Activated T-helper 2 cell treated with anti-CD3 and anti-CD28 coated beads, Interferon-gamma antibody, Interleukin-2, Interleukin-4, amounts not matched to agents 10 μg/mL and 5 μg/mL and 100 μg/mL, durations not matched to agents 14 hours and 24 hours and 36 hours (primary cell): ENCODE measurements around the gene TMEM145. TPM values are rescaled to one million over a fixed set of nuclear protein-coding genes. Genes with fewer than 3 reads are reported as not detected.
"Not testable (repeated sequence)": the region's sequence is repeated elsewhere in the genome, so short reads cannot be mapped to it uniquely, and the experiment has no call there.

Experiments
- DNase-seq: peaks from one replicate; pipeline ENCODE4 v3.0.0; 2021; ENCODE audit warnings: low spot score
- H3K27ac Mint-ChIP-seq: one replicate; pipeline ENCODE4 v1.8.0; 2021; ENCODE audit warnings: mixed read lengths
- H3K27me3 Mint-ChIP-seq: one replicate; pipeline ENCODE4 v1.8.0; 2021; ENCODE audit warnings: low read depth, mixed read lengths
- H3K36me3 Mint-ChIP-seq: one replicate; pipeline ENCODE4 v1.8.0; 2021; ENCODE audit warnings: low read depth, mixed read lengths
- H3K4me1 Mint-ChIP-seq: one replicate; pipeline ENCODE4 v1.8.0; 2021; ENCODE audit warnings: low read depth, mixed read lengths
- H3K4me3 Mint-ChIP-seq: one replicate; pipeline ENCODE4 v1.8.0; 2021; ENCODE audit warnings: low read depth, mild to moderate bottlenecking, moderate library complexity, mixed read lengths
- H3K9me3 Mint-ChIP-seq: one replicate; pipeline ENCODE4 v1.8.0; 2021; ENCODE audit warnings: mixed read lengths
- intact Hi-C: fragments of 100-400 bp; cut with micrococcal nuclease; formaldehyde crosslinking; loops from one replicate; pipeline ENCODE4 v1.15.1; 2023
- total RNA-seq: library from RNA; stranded (reverse); gene quantifications from 2 replicates; pipeline ENCODE4 v1.2.3, GENCODE V29; 2022

TMEM145 gene
- total RNA-seq, result 0.71 and 0.85 TPM in 2 replicates

DNA sequence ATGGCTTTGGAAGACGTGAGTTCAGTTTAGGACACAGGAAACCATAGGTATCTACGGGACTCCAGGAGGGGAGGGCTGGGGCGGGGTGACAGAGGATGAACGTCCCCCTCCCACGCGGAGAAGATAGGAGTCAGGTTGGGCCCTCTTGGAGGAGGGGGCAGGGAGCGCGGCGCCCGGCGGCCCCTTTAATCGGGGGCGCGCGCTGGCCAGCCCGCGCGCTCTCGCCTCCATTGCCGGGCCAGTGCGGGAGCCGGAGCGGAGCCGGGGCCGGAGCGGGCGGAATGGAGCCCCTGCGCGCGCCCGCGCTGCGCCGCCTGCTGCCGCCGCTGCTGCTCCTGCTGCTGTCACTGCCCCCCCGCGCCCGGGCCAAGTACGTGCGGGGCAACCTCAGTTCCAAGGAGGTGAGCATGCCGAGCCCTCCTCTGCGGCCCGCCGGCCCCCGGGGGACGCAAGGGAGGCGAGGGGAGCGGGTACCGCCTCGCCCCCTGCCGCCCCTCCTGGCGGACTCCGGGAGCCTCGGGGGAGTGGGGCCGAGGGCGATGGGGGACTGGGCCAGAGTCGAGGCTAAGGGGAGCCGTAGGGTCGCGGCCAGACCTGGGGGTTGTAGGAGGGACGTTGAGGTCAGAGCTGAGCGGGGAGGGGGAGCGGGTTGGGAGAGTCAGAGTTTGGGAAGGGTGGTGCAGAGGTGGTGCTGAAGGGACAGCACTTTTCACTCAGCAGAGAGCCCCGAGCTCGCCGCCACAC lies at the start of gene TMEM145:
TMEM145 (plus strand) TSS at position 214 of the 744 bp plus-strand sequence; CDS start at position 282, 68 bp downstream.
- Mint-ChIP-seq H3K9me3 (no peaks in the 10 kb centered on the region), H3K4me3 (peak within 1 kb of the TSS; percentile 67), H3K27ac (no peak within 1 kb of the TSS), H3K36me3 (no peaks in the 10 kb centered on the region), H3K4me1 (peaks cover 10% of the 10 kb centered on the region), H3K27me3 (peaks cover 36% of the 10 kb centered on the region)
- peak; percentile 26 for DNase-seq
- intact Hi-C loops, result loop anchor here (1.0 kb wide), 1 partner anchor 12 kb away; the partner anchor contains the start of gene MEGF8

DNA sequence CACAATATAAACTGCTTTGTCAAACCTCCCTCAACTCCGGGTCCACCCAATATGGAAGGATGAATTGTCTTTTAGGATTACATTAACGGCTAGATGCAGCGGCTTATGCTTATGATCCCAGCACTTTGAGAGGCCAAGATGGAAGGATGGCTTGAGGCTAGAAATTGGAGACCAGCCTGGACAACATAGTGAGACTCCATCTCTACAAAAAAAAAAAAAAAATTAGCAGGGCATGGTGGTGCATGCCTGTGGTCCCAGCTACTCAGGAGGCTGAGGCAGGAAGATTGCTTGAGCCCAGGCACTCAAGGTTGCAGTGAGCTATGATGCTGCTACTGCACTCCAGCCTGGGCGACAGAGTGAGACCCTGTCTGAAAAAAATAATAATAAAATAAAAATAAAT lies 47.0 kb upstream of the TMEM145 start:
- H3K27ac Mint-ChIP-seq, intact Hi-C loops, H3K36me3 Mint-ChIP-seq, H3K27me3 Mint-ChIP-seq, DNase-seq, H3K9me3 Mint-ChIP-seq, H3K4me3 Mint-ChIP-seq: not testable (repeated sequence)
- H3K4me1 Mint-ChIP-seq, result peaks cover 19% of the 10 kb centered on the region

DNA sequence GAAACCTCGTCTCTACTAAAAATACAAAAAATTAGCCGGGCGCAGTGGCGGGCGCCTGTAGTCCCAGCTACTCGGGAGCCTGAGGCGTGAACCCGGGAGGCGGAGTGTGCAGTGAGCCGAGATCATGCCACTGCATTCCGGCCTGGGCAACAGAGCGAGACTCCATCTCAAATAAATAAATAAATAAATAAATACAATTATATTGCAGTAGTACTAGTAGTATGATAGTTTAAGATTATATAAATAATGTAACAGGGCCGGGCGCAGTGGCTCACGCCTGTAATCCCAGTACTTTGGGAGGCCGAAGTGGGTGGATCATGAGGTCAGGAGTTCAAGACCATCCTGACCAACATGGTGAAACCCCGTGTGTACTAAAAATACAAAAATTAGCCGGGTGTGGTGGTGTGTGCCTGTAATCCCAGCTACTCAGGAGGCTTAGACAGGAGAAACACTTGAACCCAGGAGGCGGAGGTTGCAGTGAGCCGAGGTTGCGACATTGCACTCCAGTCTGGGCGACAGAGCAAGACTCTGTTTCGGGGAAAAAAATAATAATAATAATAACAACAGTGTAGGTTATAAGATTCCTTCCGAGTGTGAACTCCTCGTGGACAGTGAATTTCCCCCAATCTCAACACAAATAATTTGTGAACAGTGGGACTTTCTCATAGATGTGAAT lies 46.0 kb upstream of the TMEM145 start:
- not testable (repeated sequence) for H3K27ac Mint-ChIP-seq

DNA sequence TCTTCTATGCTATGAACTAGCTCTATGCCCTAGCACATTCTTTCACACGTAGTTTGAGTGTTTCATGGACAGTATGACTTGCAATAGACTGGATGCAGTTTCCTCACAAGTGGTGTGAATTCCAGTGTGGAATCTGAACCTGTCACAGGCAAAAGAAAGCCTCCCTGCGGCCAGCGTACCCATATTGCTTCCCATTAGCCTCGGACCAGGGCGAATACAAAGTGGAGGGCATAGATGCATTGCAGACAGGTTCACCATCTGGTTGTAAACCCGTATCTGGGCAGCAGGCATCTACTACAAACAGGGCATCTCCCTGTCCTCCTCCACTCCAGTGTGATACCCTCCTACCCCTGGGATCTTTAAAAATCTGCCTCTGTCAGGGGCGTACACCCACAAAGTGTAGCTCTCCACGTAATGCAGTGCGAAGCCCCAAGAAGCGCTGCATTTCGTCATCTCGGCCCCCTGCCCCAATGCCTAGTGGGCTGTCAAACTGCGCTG lies 45.4 kb upstream of the TMEM145 start:
- no peak for DNase-seq
- intact Hi-C loops, result loop anchor here (1.0 to 2.0 kb wide), 4 partner anchors 12 to 51 kb away; partner anchors contain the start of genes DEDD2 and ERF

More for the DNA sequence above, 46.0 kb upstream of the TMEM145 start:
- intact Hi-C loops, DNase-seq, H3K9me3 Mint-ChIP-seq, H3K27me3 Mint-ChIP-seq: not testable (repeated sequence)
- Mint-ChIP-seq H3K36me3 (peaks cover 13% of the 10 kb centered on the region), H3K4me1 (peaks cover 25% of the 10 kb centered on the region), H3K4me3 (peak overlapping the region; percentile 10)

DNA sequence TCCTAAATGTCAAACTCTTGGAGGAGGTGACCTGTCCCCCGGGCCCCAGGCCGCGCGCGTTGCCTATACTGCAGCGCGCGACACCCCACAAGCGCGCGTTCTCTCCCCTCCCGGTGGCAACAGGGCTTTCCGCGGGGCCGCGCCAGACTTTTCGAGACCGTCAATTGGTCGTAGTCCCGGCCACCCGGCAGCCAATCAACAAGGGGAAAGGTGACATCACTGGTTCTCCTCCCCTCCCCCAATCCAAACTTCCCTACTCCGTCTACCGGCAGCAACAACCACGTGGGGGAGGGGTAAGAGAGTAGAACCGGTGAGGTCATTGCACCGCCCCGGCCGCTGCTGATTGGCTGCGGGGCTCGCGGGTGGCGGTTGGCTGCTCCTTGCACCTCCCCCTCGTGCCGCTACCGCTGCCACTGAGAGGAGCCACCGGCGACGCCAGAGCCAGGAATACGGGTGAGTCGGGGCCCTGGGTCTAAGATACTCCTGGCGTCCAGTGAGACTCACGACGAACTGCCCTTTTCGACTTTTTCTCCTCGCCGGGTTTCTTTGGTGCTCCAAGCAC lies 44.9 kb upstream of the TMEM145 start:
- intact Hi-C loops, result loop anchor here (1.0 to 2.0 kb wide), 4 partner anchors 13 to 51 kb away; partner anchors contain the start of genes DEDD2 and ERF
- DNase-seq, result peak; percentile 99
- no peaks in the 10 kb centered on the region for H3K27me3 Mint-ChIP-seq
- peaks cover 15% of the 10 kb centered on the region for H3K36me3 Mint-ChIP-seq
- peaks cover 25% of the 10 kb centered on the region for H3K4me1 Mint-ChIP-seq
- no peaks in the 10 kb centered on the region for H3K9me3 Mint-ChIP-seq
- H3K27ac Mint-ChIP-seq, result no peak overlapping the region
- no peak overlapping the region for H3K4me3 Mint-ChIP-seq

More for the DNA sequence above, 45.4 kb upstream of the TMEM145 start:
- Mint-ChIP-seq H3K4me3 (no peak overlapping the region), H3K4me1 (peaks cover 25% of the 10 kb centered on the region), H3K36me3 (peaks cover 13% of the 10 kb centered on the region), H3K9me3 (no peaks in the 10 kb centered on the region), H3K27me3 (no peaks in the 10 kb centered on the region), H3K27ac (no peak overlapping the region)

DNA sequence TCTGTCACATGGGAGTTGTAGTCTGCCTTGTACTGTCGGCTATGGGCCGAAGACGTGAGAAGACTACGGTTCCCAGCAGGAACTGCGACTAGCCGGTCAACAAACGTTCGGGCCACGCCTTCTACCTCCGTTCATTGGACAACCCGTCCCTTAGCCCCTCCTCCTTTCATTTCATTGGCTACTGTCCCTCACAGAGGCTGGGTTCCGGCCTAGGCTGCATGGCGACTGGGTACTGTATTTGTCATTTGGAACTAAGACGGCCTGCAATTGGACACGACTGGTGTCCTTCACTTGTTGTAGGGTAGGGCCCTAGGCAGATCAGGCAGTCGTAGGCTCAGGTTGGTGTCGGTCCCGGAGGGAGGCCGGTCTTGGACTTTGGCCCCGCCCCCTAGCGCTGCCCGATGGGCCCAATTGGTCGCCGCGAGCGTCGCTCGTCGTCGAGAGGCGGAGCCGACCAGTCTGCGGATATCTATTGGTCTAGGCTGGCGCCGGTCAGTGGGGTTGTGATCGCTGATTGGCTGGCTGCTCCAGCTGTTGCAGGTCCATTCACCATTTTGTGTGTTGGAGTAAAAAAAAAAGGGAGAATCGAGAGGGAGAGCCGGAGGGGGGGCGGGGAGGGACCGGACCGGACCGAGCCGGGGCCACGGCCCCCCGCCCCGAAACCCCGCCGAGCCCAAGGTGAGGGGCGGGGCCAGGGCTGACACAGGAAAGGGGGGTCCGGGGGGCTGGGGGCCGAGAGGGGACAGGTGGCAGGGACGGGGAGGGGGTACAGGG lies 44.2 kb upstream of the TMEM145 start, which contains the start of gene CIC:
CIC (plus strand) TSS at position 549 of the 774 bp plus-strand sequence. CDS start 2,532 bp downstream, outside the sequence.
- Mint-ChIP-seq H3K27me3 (no peaks in the 10 kb centered on the region), H3K4me3 (no peak within 1 kb of the TSS), H3K9me3 (no peaks in the 10 kb centered on the region), H3K4me1 (peaks cover 25% of the 10 kb centered on the region), H3K27ac (peak within 1 kb of the TSS; percentile 99), H3K36me3 (peaks cover 21% of the 10 kb centered on the region)
- intact Hi-C loops, result loop anchor here (1.0 to 2.0 kb wide), 4 partner anchors 14 to 52 kb away; partner anchors contain the start of genes DEDD2 and ERF
- peak; percentile 99 for DNase-seq

DNA sequence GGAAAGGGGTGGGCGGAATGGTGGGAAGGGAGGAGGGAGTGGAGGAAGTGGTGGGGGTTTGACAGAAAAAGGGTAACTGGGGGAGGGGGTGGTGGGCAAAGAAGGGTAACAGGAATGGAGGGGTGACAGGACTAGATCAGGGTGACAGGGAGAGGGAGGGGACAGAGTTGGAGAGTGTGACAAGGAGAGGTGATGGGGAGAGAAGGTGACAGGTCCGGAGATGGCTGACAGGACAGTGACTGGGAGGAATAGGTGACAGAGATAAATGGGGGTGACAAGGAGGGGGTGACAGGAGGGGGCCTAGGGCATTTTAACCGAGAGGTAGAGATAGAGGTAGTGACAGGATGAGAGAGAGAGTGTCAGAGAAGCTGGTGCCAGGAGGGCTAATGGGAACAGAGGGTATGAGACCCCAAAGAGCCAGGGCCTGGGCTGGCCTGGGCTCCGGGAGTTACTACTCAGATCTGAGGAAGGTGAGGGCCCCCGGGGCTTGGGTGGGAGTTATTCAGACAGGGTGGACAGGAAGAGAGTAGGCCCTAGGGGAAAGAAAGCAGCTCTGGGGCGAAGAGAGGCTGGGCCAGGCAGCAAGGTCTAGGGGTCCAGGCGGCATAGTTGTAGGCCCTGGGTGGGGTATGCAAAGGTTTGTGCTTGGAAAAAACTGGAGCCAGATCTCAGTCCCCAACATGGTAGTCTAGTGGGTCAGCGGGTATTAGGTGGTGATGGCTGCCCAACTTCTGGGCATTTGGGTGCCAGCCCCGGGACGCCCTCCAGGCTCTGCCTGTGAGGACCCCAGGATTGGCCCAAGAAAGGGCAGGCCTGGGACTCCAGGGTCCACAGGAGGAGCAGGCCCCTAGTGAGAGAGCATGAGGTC lies 43.4 kb upstream of the TMEM145 start:
- intact Hi-C loops, result loop anchor here (1.0 to 2.0 kb wide), 2 partner anchors 10 to 53 kb away; partner anchors contain the start of gene DEDD2
- DNase-seq, result no peak
- Mint-ChIP-seq H3K27me3 (no peaks in the 10 kb centered on the region), H3K27ac (peak overlapping the region; percentile 99), H3K36me3 (peaks cover 27% of the 10 kb centered on the region), H3K4me1 (peaks cover 25% of the 10 kb centered on the region), H3K4me3 (no peak overlapping the region), H3K9me3 (no peaks in the 10 kb centered on the region)

DNA sequence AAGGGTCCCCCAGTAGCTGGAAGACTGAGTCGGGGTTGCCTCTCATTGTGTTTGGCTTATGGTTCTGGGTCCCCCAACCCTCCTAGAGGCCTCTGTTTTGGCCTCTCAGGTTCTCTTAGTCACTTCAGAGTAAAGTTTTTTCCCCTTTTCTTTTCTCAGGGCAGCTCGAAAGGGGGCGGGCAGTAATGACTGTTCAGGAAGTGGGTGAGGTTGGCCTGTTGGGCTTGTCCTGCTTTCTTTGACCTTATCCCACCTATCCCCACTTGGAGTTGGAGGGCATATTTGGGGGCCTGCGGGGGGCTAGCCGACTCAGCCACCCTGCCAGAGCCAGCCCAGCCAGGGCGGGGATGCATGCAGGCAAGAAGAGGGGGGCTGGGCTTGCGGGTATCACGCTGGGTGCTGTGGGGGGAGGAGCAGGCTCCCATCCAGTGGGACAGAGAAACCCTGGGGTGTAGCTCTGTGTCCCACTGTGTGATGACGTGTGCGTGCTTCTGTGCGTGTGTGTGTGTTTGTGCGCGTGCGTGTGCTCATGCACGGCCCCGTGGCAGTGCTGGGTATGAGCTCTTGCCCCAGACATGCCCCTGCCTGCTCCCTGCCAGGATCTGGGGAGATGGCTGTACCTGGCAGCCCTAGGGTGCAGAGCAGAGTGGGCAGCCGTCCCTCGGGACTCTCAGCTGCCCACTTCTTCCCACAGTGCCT lies 42.6 kb upstream of the TMEM145 start:
- no peaks in the 10 kb centered on the region for H3K27me3 Mint-ChIP-seq
- H3K27ac Mint-ChIP-seq, result peak overlapping the region; percentile 99
- peaks cover 29% of the 10 kb centered on the region for H3K4me1 Mint-ChIP-seq
- H3K36me3 Mint-ChIP-seq, result peaks cover 34% of the 10 kb centered on the region
- H3K9me3 Mint-ChIP-seq, result no peaks in the 10 kb centered on the region
- intact Hi-C loops, result loop anchor here (1.0 kb wide), 1 partner anchor 9 kb away; no protein-coding TSS in a partner anchor
- peak; percentile 62 for DNase-seq
- H3K4me3 Mint-ChIP-seq, result no peak overlapping the region

DNA sequence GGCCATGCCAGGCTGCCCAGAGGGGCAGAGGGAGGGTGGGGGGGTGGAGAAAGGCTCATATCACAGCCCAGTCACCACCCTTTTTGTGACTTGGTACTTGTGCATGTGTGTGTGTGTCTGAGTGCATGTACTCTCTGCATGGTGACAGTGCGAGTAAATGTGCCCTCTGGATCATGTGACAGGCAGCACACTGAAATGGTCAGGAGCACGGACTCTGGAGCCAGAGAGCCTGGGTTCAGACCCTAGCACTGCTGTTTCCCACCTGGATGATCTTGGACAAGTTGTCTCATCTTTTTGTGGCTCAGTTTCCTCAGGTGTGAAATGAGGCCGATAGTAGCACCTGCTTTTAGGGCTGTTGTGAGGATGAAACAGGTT lies 42.1 kb upstream of the TMEM145 start:
- no peaks in the 10 kb centered on the region for H3K9me3 Mint-ChIP-seq
- peak overlapping the region; percentile 99 for H3K27ac Mint-ChIP-seq
- no peak for DNase-seq
- peak overlapping the region; percentile 60 for H3K4me3 Mint-ChIP-seq
- intact Hi-C loops, result no loop called here
- peaks cover 38% of the 10 kb centered on the region for H3K36me3 Mint-ChIP-seq
- H3K27me3 Mint-ChIP-seq, result no peaks in the 10 kb centered on the region
- peaks cover 33% of the 10 kb centered on the region for H3K4me1 Mint-ChIP-seq

DNA sequence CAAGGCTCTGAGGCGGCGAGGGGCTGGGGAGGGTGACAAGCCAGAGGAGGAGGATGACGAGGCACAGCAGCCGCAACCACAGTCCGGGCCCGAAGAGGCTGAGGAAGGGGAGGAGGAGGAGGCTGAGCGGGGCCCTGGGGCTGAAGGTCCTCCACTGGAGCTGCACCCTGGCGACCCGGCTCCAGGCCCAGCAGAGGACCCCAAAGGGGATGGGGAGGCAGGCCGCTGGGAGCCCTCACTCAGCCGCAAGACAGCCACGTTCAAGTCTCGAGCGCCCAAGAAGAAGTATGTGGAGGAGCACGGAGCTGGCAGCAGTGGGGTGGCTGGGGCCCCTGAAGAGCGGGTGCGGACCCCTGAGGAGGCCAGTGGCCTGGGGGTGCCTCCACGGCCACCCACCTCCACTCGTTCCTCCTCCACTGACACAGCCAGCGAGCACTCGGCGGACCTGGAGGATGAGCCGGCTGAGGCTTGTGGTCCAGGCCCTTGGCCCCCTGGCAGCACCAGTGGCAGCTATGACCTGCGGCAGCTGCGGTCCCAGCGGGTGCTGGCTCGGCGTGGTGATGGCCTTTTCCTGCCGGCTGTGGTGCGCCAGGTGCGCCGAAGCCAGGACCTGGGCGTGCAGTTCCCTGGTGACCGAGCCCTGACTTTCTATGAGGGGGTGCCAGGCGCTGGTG lies 41.1 kb upstream of the TMEM145 start:
- H3K4me3 Mint-ChIP-seq, result no peak overlapping the region
- H3K27ac Mint-ChIP-seq, result peak overlapping the region; percentile 99
- peaks cover 42% of the 10 kb centered on the region for H3K4me1 Mint-ChIP-seq
- peaks cover 43% of the 10 kb centered on the region for H3K36me3 Mint-ChIP-seq
- no peaks in the 10 kb centered on the region for H3K9me3 Mint-ChIP-seq
- DNase-seq, result no peak
- intact Hi-C loops, result no loop called here
- no peaks in the 10 kb centered on the region for H3K27me3 Mint-ChIP-seq
